B cell (primary cell): ENCODE results near the gene LAMA4. TPM values are rescaled to one million over a fixed set of nuclear protein-coding genes. Genes with fewer than 3 reads are reported as not detected.

Source experiments
- ATAC-seq: fragments of 200-7000 bp; cut with Tn5 transposase; one replicate; pipeline ENCODE4 v1.10.0; 2021; ENCODE audit warnings: low read depth, mild to moderate bottlenecking, moderate number of reproducible peaks, moderate library complexity
- CTCF ChIA-PET: fragments of 350-600 bp; sonication (Branson Sonifier 250); formaldehyde crosslinking; loops from one replicate; lab custom pipeline; 2021; ENCODE audit warnings: antibody characterized with exemption, inconsistent platforms; lab: Charles Lee
- POLR2A ChIA-PET: fragments of 350-600 bp; sonication (Branson Sonifier 250); formaldehyde crosslinking; loops from one replicate; lab custom pipeline; 2021; ENCODE audit warnings: antibody characterized with exemption; lab: Charles Lee
- DNase-seq: peaks from one replicate; pipeline ENCODE4 v3.0.0; 2013
- H2AFZ ChIP-seq: 2 replicates; pipeline ENCODE4 v1.6.1; 2012; ENCODE audit warnings: mild to moderate bottlenecking, low read depth, low read length; ENCODE audit not compliant: insufficient read depth, poor library complexity, severe bottlenecking
- H3K27ac ChIP-seq, 2 donors: 1 replicate in 1 of 2; 2 replicates in 1 of 2; pipeline ENCODE4 v1.5.1; 2012 to 2013; ENCODE audit warnings: low read length in 2 of 2, mild to moderate bottlenecking in 2 of 2, moderate library complexity in 1 of 2
- H3K27me3 ChIP-seq, 4 experiments: fragments of 200-600 bp in 1 of 4; sonication (generic) in 1 of 4; replicated peaks in 1 of 4; 1 replicate in 2 of 4; 2 replicates in 2 of 4; pipeline versions ENCODE4 v1.6.1 to v1.7.0; 2013 to 2016; ENCODE audit warnings: low read length in 3 of 4, mild to moderate bottlenecking in 2 of 4, mixed read lengths in 1 of 4, moderate library complexity in 1 of 4; ENCODE audit not compliant: insufficient read depth in 4 of 4, control insufficient read depth in 3 of 4; ENCODE audit errors: control extremely low read depth in 1 of 4
- H3K36me3 ChIP-seq, 2 experiments: replicated peaks in 1 of 2; 1 replicate in 1 of 2; 2 replicates in 1 of 2; pipeline versions ENCODE4 v1.6.1 to v1.7.1; 2013; ENCODE audit warnings: low read length in 1 of 2; ENCODE audit not compliant: insufficient read depth in 2 of 2, control insufficient read depth in 1 of 2; ENCODE audit errors: control extremely low read depth in 1 of 2, extremely low read depth in 1 of 2
- H3K4me1 ChIP-seq, 2 donors: fragments of 200-600 bp in 1 of 2; sonication (generic) in 1 of 2; 1 replicate in 1 of 2; 2 replicates in 1 of 2; pipeline versions ENCODE4 v1.5.1 to v1.6.1; 2013 to 2017; ENCODE audit warnings: low read length in 2 of 2; ENCODE audit not compliant: control insufficient read depth in 2 of 2, insufficient read depth in 2 of 2
- H3K4me2 ChIP-seq: replicated peaks from 2 replicates; pipeline ENCODE3; 2012; ENCODE audit warnings: mild to moderate bottlenecking, low read depth, low read length; ENCODE audit not compliant: poor library complexity, severe bottlenecking
- H3K4me3 ChIP-seq, 5 experiments: fragments of 200-600 bp in 1 of 5; sonication (generic) in 1 of 5; 1 replicate in 3 of 5; 2 replicates in 2 of 5; pipeline versions ENCODE4 v1.5.1 to v1.7.0; 2011 to 2016; ENCODE audit warnings: low read length in 4 of 5, mild to moderate bottlenecking in 4 of 5, low read depth in 2 of 5, control low read depth in 1 of 5, moderate library complexity in 1 of 5; ENCODE audit not compliant: insufficient read depth in 1 of 5; ENCODE audit errors: control extremely low read depth in 1 of 5, extremely low read depth in 1 of 5
- H3K79me2 ChIP-seq: fragments of 200-600 bp; sonication (generic); one replicate; pipeline ENCODE4 v1.6.0; 2016; ENCODE audit warnings: low read length; ENCODE audit not compliant: control insufficient read depth, insufficient read depth
- H3K9ac ChIP-seq: fragments of 200-600 bp; sonication (generic); 2 replicates; pipeline ENCODE4 v1.6.1; 2017; ENCODE audit warnings: mild to moderate bottlenecking, low read length, moderate library complexity
- H3K9me3 ChIP-seq, 3 donors: one replicate each; pipeline versions ENCODE4 v1.6.1 to v1.7.1; 2013; ENCODE audit warnings: low read length in 2 of 3; ENCODE audit not compliant: control insufficient read depth in 2 of 3, insufficient read depth in 1 of 3; ENCODE audit errors: control extremely low read depth in 1 of 3
- H4K20me1 ChIP-seq: 2 replicates; pipeline ENCODE4 v1.6.0; 2012; ENCODE audit warnings: mild to moderate bottlenecking, low read length; ENCODE audit not compliant: insufficient read depth, control insufficient read depth, poor library complexity, severe bottlenecking
- H3K27ac Mint-ChIP-seq: one replicate; pipeline ENCODE4 v1.8.0; 2021; ENCODE audit warnings: mixed read lengths
- H3K27me3 Mint-ChIP-seq: one replicate; pipeline ENCODE4 v1.8.0; 2021; ENCODE audit warnings: mixed read lengths
- H3K4me1 Mint-ChIP-seq: one replicate; pipeline ENCODE4 v1.8.0; 2021; ENCODE audit warnings: mixed read lengths
- H3K4me3 Mint-ChIP-seq: one replicate; pipeline ENCODE4 v1.8.0; 2021; ENCODE audit warnings: mixed read lengths
- H3K9me3 Mint-ChIP-seq: one replicate; pipeline ENCODE4 v1.8.0; 2022; ENCODE audit warnings: mixed read lengths; ENCODE audit not compliant: insufficient read depth
- CTCF ChIP-seq: fragments of 200-600 bp; IDR thresholded peaks from one replicate; pipeline ENCODE4 v1.8.0; 2022; ENCODE audit warnings: antibody characterized with exemption, mild to moderate bottlenecking
- EZH2 ChIP-seq: IDR thresholded peaks from 2 replicates; pipeline ENCODE4 v1.6.1; 2012; ENCODE audit warnings: borderline replicate concordance, low read depth, mild to moderate bottlenecking, moderate library complexity, low read length; ENCODE audit not compliant: insufficient read depth, poor library complexity, severe bottlenecking
- WGBS: methylation state at CpG from one replicate; pipeline ENCODE4 v1.1.5; 2013; ENCODE audit warnings: missing lambda C conversion rate; ENCODE audit not compliant: insufficient coverage; 5-methylcytosine and 5-hydroxymethylcytosine counted together
- intact Hi-C: fragments of 100-400 bp; cut with micrococcal nuclease; formaldehyde crosslinking; loops from one replicate; pipeline ENCODE4 v1.10.0; 2022
- polyA plus RNA-seq: library from polyadenylated mRNA; depleted of rRNA; stranded (reverse); fragments of >200 nt; gene quantifications from 2 replicates; pipeline ENCODE4 v1.2.3, GENCODE V29; 2012
- total RNA-seq, 2 donors: library from RNA; stranded (reverse); fragments of 120-200 nt in 1 of 2; gene quantifications; 1 replicate in 1 of 2; 2 replicates in 1 of 2; pipeline versions ENCODE4 v1.2.3 to v1.2.4, GENCODE V29; 2013 to 2022

The LAMA4 gene
- total and polyA plus RNA-seq, 2 donors (not counting 1 experiment from before 2014, with no cell fraction given), result not detected

GRCh38 chr6:112086744-112087135 lies 167.6 kb downstream of the LAMA4 start:
- DNase-seq, result no peak
- no peaks in the 10 kb centered on the region for H3K9me3 ChIP-seq
- H3K79me2 ChIP-seq, result no peaks in the 10 kb centered on the region
- no peaks in the 10 kb centered on the region for H4K20me1 ChIP-seq
- TF ChIP-seq CTCF (peak; percentile 34), EZH2 (no peak)
- peaks cover 7 to 8% of the 10 kb centered on the region in 2 donors for H3K4me1 ChIP-seq
- no peak overlapping the region for H3K27ac Mint-ChIP-seq
- peak overlapping the region; percentile 84 for H2AFZ ChIP-seq
- peaks cover 0 to 5% of the 10 kb centered on the region in 2 experiments for H3K36me3 ChIP-seq
- peak overlapping the region; percentile 69 to 88 (median 83) for H3K4me3 ChIP-seq
- WGBS, result 0% methylated on average over 2 of the region's 8 CpGs
- H3K9me3 Mint-ChIP-seq, result no peaks in the 10 kb centered on the region
- peak overlapping the region; percentile 84 for H3K27ac ChIP-seq
- H3K27me3 ChIP-seq, result peaks cover 0 to 12% (median 5%) of the 10 kb centered on the region in 4 experiments
- intact Hi-C loops, result loop anchor here (1.0 to 5.0 kb wide), 7 partner anchors 43 to 1884 kb away; partner anchors contain the start of genes FYN, HDAC2 and TRAF3IP2
- H3K4me1 Mint-ChIP-seq, result no peaks in the 10 kb centered on the region
- ChIA-PET POLR2A (no interaction called here), CTCF (interaction anchor here (0.6 to 2.9 kb wide), 13 partner anchors 9 to 1772 kb away, joined by 3 to 52 read pairs (median 3); no protein-coding TSS in a partner anchor)
- H3K27me3 Mint-ChIP-seq, result peaks cover 14% of the 10 kb centered on the region
- H3K4me2 ChIP-seq, result peak overlapping the region; percentile 72
- ATAC-seq, result peak; percentile 4
- H3K4me3 Mint-ChIP-seq, result no peak overlapping the region
- peak overlapping the region; percentile 84 for H3K9ac ChIP-seq

- 100% methylated on average over 2 of the region's 8 CpGs for WGBS
- Histone ChIP-seq H3K27ac (no peak overlapping the region), H3K4me3 (no peak overlapping the region), H4K20me1 (no peaks in the 10 kb centered on the region), H3K4me1 (peaks cover 7 to 8% of the 10 kb centered on the region in 2 donors), H3K36me3 (peaks cover 1 to 10% of the 10 kb centered on the region in 2 experiments), H3K27me3 (peaks cover 0 to 6% (median 2%) of the 10 kb centered on the region in 4 experiments), H3K79me2 (no peaks in the 10 kb centered on the region), H2AFZ (no peak overlapping the region), H3K9ac (no peak overlapping the region), H3K4me2 (no peak overlapping the region), H3K9me3 (no peaks in the 10 kb centered on the region)
- no peaks in the 10 kb centered on the region for H3K9me3 Mint-ChIP-seq
- POLR2A ChIA-PET, result no interaction called here
- no peak overlapping the region for H3K27ac Mint-ChIP-seq
- DNase-seq (no peak), ATAC-seq (no peak)
- CTCF ChIA-PET, result interaction anchor here (0.5 to 2.9 kb wide), 7 partner anchors 23 to 1773 kb away, joined by 3 to 52 read pairs (median 6); no protein-coding TSS in a partner anchor
- no peaks in the 10 kb centered on the region for H3K4me1 Mint-ChIP-seq
- H3K27me3 Mint-ChIP-seq, result peaks cover 10% of the 10 kb centered on the region
- no peak overlapping the region for H3K4me3 Mint-ChIP-seq
- intact Hi-C loops, result loop anchor here (2.0 to 5.0 kb wide), 2 partner anchors 478 to 1885 kb away; partner anchors contain the start of genes HDAC2 and TRAF3IP2
- TF ChIP-seq CTCF, result no peak
- TF ChIP-seq EZH2, result no peak
These were observed 168.9 kb downstream of the LAMA4 start for GRCh38 chr6:112085286-112086065.
